K562 (cell line): ENCODE measurements around the gene ATXN7. TPM values are rescaled to one million over a fixed set of nuclear protein-coding genes. Genes with fewer than 3 reads are reported as not detected.

Source experiments
- ATAC-seq: fragments of 200-7000 bp; cut with Tn5 transposase; 3 replicates; pipeline ENCODE4 v1.9.1; 2020; ENCODE audit warnings: moderate library complexity
- BruUV-seq: library from RNA; stranded (reverse); fragments of 400-500 nt; replicated peaks from 2 replicates; lab custom pipeline; 2021; lab: Mats Ljungman, UMichigan
- CTCF ChIA-PET: fragments of 300-600 bp; formaldehyde crosslinking; extraction: SDS; loops from one replicate; lab custom pipeline; 2021; ENCODE audit warnings: low intra/inter-chr PET ratio; lab: Yijun Ruan, JAX
- POLR2A ChIA-PET: fragments of 300-600, 350-650 bp; sonication (Branson Sonifier 250); formaldehyde crosslinking; extraction: SDS; loops from one replicate; lab custom pipeline; 2021; ENCODE audit warnings: antibody characterized with exemption, inconsistent platforms; lab: Yijun Ruan, JAX
- DNase-seq, 4 experiments: peaks; one replicate each; pipeline versions ENCODE4 v3.0.0 to v3.0.0-alpha.2; 2011 to 2018; ENCODE audit warnings: low spot score in 3 of 4, mixed read lengths in 3 of 4; ENCODE audit errors: extremely low read depth in 1 of 4
- FAIRE-seq: peaks from 2 replicates; lab custom pipeline; 2011; peaks lifted over from hg19 to GRCh38; lab: Jason Lieb, UNC
- H2AFZ ChIP-seq: 2 replicates; pipeline ENCODE4 v1.6.0; 2011; ENCODE audit warnings: low read depth, low read length, control low read depth, inconsistent platforms
- H3K27ac ChIP-seq: fragments of 200-600 bp; 3 replicates; pipeline ENCODE4 v1.8.0; 2011; ENCODE audit warnings: low read depth, mild to moderate bottlenecking, control low read depth, inconsistent platforms, low read length, moderate library complexity, mixed read lengths; ENCODE audit errors: extremely low read depth
- H3K27me3 ChIP-seq, 2 experiments: fragments of 300-600 bp in 1 of 2; 2 replicates in 1 of 2; 3 replicates in 1 of 2; pipeline versions ENCODE4 v1.6.0 to v1.8.0; 2011; ENCODE audit warnings: inconsistent platforms in 2 of 2, low read length in 2 of 2, mild to moderate bottlenecking in 1 of 2, mixed read lengths in 1 of 2, moderate library complexity in 1 of 2; ENCODE audit not compliant: control insufficient read depth in 2 of 2, insufficient read depth in 2 of 2
- H3K36me3 ChIP-seq: fragments of 300-600 bp; 3 replicates; pipeline ENCODE4 v1.8.0; 2011; ENCODE audit warnings: mild to moderate bottlenecking, low read length, inconsistent platforms; ENCODE audit not compliant: control insufficient read depth, insufficient read depth
- H3K4me1 ChIP-seq, 2 experiments: fragments of 200-600 bp in 1 of 2; replicated peaks in 1 of 2; 2 replicates in 1 of 2; 3 replicates in 1 of 2; pipeline versions ENCODE4 v1.5.1 to v1.8.0; 2011; ENCODE audit warnings: inconsistent platforms in 2 of 2, low read length in 2 of 2, mild to moderate bottlenecking in 1 of 2, mixed read lengths in 1 of 2, moderate library complexity in 1 of 2; ENCODE audit not compliant: control insufficient read depth in 2 of 2, insufficient read depth in 2 of 2
- H3K4me2 ChIP-seq: 2 replicates; pipeline ENCODE4 v1.6.1; 2011; ENCODE audit warnings: low read length, control low read depth, inconsistent platforms, mixed read lengths; ENCODE audit not compliant: insufficient read depth
- H3K4me3 ChIP-seq: fragments of 200-600 bp; sonication (generic), shearing (Covaris generic); 2 replicates; pipeline ENCODE4 v1.5.1; 2016; ENCODE audit warnings: control low read depth, inconsistent platforms
- H3K79me2 ChIP-seq: fragments of 200-600 bp; 3 replicates; pipeline ENCODE4 v1.8.0; 2011; ENCODE audit warnings: low read length, inconsistent platforms; ENCODE audit not compliant: control insufficient read depth, insufficient read depth
- H3K9ac ChIP-seq, 2 experiments: 2 replicates each; pipeline versions ENCODE4 v1.6.0 to v1.6.1; 2011; ENCODE audit warnings: low read depth in 2 of 2, low read length in 2 of 2, control low read depth in 1 of 2, inconsistent platforms in 1 of 2, mild to moderate bottlenecking in 1 of 2, mixed read lengths in 1 of 2; ENCODE audit not compliant: insufficient read depth in 1 of 2
- H3K9me1 ChIP-seq: one replicate; pipeline ENCODE4 v1.6.0; 2011; ENCODE audit warnings: inconsistent platforms, mild to moderate bottlenecking, low read length, moderate library complexity; ENCODE audit not compliant: control insufficient read depth, insufficient read depth
- H3K9me3 ChIP-seq: replicated peaks from 2 replicates; pipeline ENCODE4 v1.5.1; 2011; ENCODE audit warnings: low read depth, low read length, inconsistent platforms; ENCODE audit not compliant: control insufficient read depth, insufficient read depth
- H4K20me1 ChIP-seq: replicated peaks from 2 replicates; pipeline ENCODE4 v1.6.1; 2011; ENCODE audit warnings: low read length, inconsistent platforms, mixed read lengths; ENCODE audit not compliant: control insufficient read depth, insufficient read depth
- BCL6 ChIP-seq: fragments of 250-450 bp; sonication (Bioruptor Pico); IDR thresholded peaks from 2 replicates; pipeline ENCODE4 v1.4.0; 2020
- DIDO1 ChIP-seq: fragments of 450-650 bp; IDR thresholded peaks from 2 replicates; pipeline ENCODE4 v1.6.1; 2016; ENCODE audit warnings: low read depth, missing biosample characterization, missing genetic modification characterization
- DNMT1 ChIP-seq: fragments of 450-650 bp; IDR thresholded peaks from 2 replicates; pipeline ENCODE4 v1.6.1; 2016; ENCODE audit warnings: antibody characterized with exemption, mild to moderate bottlenecking
- FOXJ2 ChIP-seq: fragments of 200-800 bp; sonication (Bioruptor generic); IDR thresholded peaks from 2 replicates; pipeline ENCODE4 v1.6.1; 2016; ENCODE audit warnings: missing genetic modification characterization, missing compliant biosample characterization
- GATAD2B ChIP-seq: fragments of 450-650 bp; IDR thresholded peaks from 2 replicates; pipeline ENCODE4 v1.6.1; 2017; ENCODE audit warnings: mild to moderate bottlenecking, borderline replicate concordance
- KAT7 ChIP-seq: sonication (generic); formaldehyde crosslinking; IDR thresholded peaks from 2 replicates; pipeline ENCODE4 v1.8.0; 2022; ENCODE audit warnings: missing genetic modification reagents, mild to moderate bottlenecking, borderline replicate concordance
- NFXL1 ChIP-seq: fragments of 450-650 bp; formaldehyde crosslinking; IDR thresholded peaks from 2 replicates; pipeline ENCODE4 v1.4.0; 2021; ENCODE audit warnings: mild to moderate bottlenecking
- SETDB1 ChIP-seq: IDR thresholded peaks from one replicate; pipeline ENCODE4 v1.6.1; 2012; ENCODE audit warnings: low read length, control low read depth, inconsistent platforms
- SIN3A ChIP-seq, 2 experiments: fragments of 150-350 bp in 1 of 2; IDR thresholded peaks; 2 replicates each; pipeline ENCODE4 v1.6.1; 2011 to 2016; ENCODE audit warnings: borderline replicate concordance in 2 of 2, low read depth in 2 of 2, low read length in 2 of 2, mild to moderate bottlenecking in 2 of 2, moderate library complexity in 2 of 2; ENCODE audit not compliant: control insufficient read depth in 1 of 2
- SP1 ChIP-seq: sonication (generic); formaldehyde crosslinking; IDR thresholded peaks from 2 replicates; pipeline ENCODE4 v1.8.1; 2022; ENCODE audit warnings: mild to moderate bottlenecking, missing genetic modification reagents
- TAF7 ChIP-seq: fragments of 450-650 bp; IDR thresholded peaks from 2 replicates; pipeline ENCODE4 v1.6.1; 2016; ENCODE audit warnings: missing genetic modification characterization, missing compliant biosample characterization
- ZFP1 ChIP-seq: fragments of 450-650 bp; formaldehyde crosslinking; IDR thresholded peaks from 2 replicates; pipeline ENCODE4 v1.4.0; 2020; ENCODE audit warnings: mild to moderate bottlenecking, mixed read lengths
- ZNF398 ChIP-seq: fragments of 250-450 bp; sonication (Bioruptor Pico); IDR thresholded peaks from 2 replicates; pipeline ENCODE4 v1.8.0; 2021; ENCODE audit warnings: moderate library complexity, mild to moderate bottlenecking, inconsistent platforms
- WGBS: fragments of 100-300 bp; shearing (Covaris generic); methylation state at CpG from one replicate; pipeline ENCODE4 v1.1.6; 2016; ENCODE audit warnings: low coverage, mixed read lengths; ENCODE audit not compliant: insufficient coverage; ENCODE audit errors: missing lambda C conversion rate; 5-methylcytosine and 5-hydroxymethylcytosine counted together
- in situ Hi-C: fragments of 300-500 bp; cut with MboI; formaldehyde crosslinking; loops from 4 replicates; pipeline ENCODE4 v1.15.0; 2018; ENCODE audit warnings: inconsistent platforms, mixed read lengths
- intact Hi-C: fragments of 100-400 bp; cut with micrococcal nuclease; formaldehyde crosslinking; loops from 2 replicates; pipeline ENCODE4 v1.14.2; 2022
- polyA plus RNA-seq, 8 experiments: library from polyadenylated mRNA; depleted of rRNA in 4 of 8; stranded (reverse) in 5 of 8; unstranded in 3 of 8; fragments of >200 nt; fragmentation: Nextera tagmentation in 2 of 8; fragmentation: Illumina TruSeq in 1 of 8; extraction: Ambion mirVana in 2 of 8; extraction: Trizol in 1 of 8; gene quantifications; 2 replicates each; pipeline versions ENCODE4 v1.2.1 to v1.2.3, GENCODE V29; 2011 to 2014; ENCODE audit warnings: inconsistent platforms in 1 of 8, missing spikeins in 1 of 8
- total RNA-seq, 7 experiments: library from RNA; depleted of rRNA in 6 of 7; stranded (reverse); fragments of >200 nt in 6 of 7; fragmentation: Illumina TruSeq in 2 of 7; extraction: Trizol in 2 of 7; gene quantifications; 2 replicates each; pipeline versions ENCODE4 v1.2.1 to v1.2.3, GENCODE V29; 2011 to 2021; ENCODE audit warnings: low replicate concordance in 1 of 7

The ATXN7 gene
- total and polyA plus RNA-seq, 9 of the 15 experiments (the other 6 are each of a cell fraction or from before 2014, with no cell fraction given): 0.41 to 9.2 (median 6.7) TPM

- no peak overlapping the region for H3K4me3 ChIP-seq
- H3K4me2 ChIP-seq: no peak overlapping the region
- no peak for FAIRE-seq
- no peak for DNase-seq
- BruUV-seq: no TSS peak
- H2AFZ ChIP-seq: no peak overlapping the region
- H3K27me3 ChIP-seq: no peaks in the 10 kb centered on the region
- peaks cover 14% of the 10 kb centered on the region; the same call in 1 of the 3 replicates for H3K36me3 ChIP-seq
- intact Hi-C loops: no loop called here
- WGBS: 85% methylated on average over 3 of the region's 3 CpGs
- H4K20me1 ChIP-seq: 0 out of 2 replicates have a peak, but pooled peaks cover under 1% of the 10 kb centered on the region
- ChIA-PET CTCF (no interaction called here), POLR2A (no interaction called here)
- no peaks in the 10 kb centered on the region for H3K9me1 ChIP-seq
- peaks cover 0 to 1% of the 10 kb centered on the region in 2 experiments; a peak in 3 of 5 replicates for H3K4me1 ChIP-seq
- TF ChIP-seq SETDB1: no peak
- no peak for TF ChIP-seq ZFP1 (CRISPR knock-in tag)
- TF ChIP-seq NFXL1: no peak
- TF ChIP-seq DNMT1: no peak
- TF ChIP-seq DIDO1 (tag): no peak
- no peak for TF ChIP-seq FOXJ2 (tag)
- no peak for TF ChIP-seq TAF7 (tag)
- TF ChIP-seq BCL6: no peak
- no peak for TF ChIP-seq GATAD2B
- no peak for TF ChIP-seq KAT7
- no peak for TF ChIP-seq ZNF398 (CRISPR knock-in tag)
- TF ChIP-seq SIN3A (IDR thresholded peaks at IDR 0.05; ENCODE audit: borderline replicate concordance in 2 of 2, control insufficient read depth in 1 of 2, low read depth in 2 of 2, low read length in 2 of 2): no peak
- no peak for TF ChIP-seq SP1
- TF ChIP-seq, all 486 proteins: peak for 0
- Histone ChIP-seq H3K27ac (no peak overlapping the region), H3K9ac (no peak overlapping the region), H3K9me3 (no peaks in the 10 kb centered on the region), H3K79me2 (peaks cover 48% of the 10 kb centered on the region)
- in situ Hi-C loops: no loop called here
- peak; percentile 73 for ATAC-seq
Measured at GRCh38 chr3:63931290-63931689, 67.6 kb downstream of the ATXN7 start.
